C1 segment of cervical spinal cord (tissue), 14 donors: ENCODE data around the gene FBXW12.

Experiments used
- DNase-seq, 14 donors: peaks; one replicate each; lab custom pipeline; 2025; lab: John Stamatoyannopoulos, UW

The FBXW12 gene

DNA sequence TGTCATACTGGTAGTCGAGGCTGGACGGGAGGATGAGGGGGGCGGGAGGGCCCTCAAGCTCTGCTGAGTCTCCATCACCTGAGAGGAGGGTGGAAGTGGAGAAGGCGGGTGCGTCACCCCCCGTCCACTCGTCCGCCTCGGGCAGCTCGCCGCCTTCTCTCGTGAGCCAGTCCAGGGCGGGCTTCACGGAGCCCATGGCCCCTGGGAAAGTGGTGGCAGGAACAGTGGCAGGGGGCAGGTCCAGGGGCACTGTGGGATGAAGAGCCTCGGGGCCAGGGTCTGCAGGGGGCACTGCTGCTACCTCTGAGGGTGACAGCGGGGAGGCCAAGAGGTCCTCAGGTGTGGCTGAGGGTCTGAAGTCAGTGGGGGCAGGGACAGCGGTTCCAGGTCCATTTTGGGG is 47.6 kb downstream of the FBXW12 start:
- DNase-seq: no peak

DNA sequence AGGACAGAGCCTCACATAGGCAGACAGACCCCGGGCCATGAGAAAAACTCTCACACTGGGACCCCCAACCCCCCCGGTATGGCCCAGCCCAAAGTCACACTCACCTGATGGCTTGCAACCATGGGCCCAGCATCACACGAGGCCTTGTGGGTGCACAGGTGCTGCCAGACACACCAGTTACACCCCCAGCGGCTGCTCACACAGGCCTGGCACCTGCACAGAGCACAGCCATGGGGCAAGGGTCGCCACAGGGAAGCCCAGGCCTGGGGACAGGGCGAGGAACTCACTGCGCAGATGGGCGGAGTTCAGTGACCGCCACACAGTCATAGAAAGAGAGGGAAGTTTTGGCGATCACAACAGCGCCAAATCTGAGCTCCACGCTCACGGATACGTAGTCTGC is 48.5 kb downstream of the FBXW12 start:
- no peak for DNase-seq

DNA sequence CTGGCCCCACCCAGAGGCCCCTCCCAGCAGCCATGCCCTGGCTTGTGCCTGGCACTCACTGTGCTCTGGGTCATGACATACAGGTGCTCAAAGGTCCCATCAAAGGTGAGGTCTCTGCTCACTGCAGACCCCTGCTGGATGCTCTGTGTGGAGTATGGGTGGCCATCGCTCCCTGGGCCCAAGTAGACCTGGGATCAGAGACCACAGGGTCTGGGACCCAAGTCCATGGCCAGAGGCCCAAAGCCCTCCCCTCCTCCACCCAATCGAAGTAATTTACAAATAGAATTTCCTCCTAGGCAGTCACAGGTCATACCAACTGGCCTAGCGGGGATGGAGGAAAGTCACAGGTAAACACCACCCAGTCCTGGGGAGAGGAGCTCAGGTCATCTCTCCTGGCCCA is 50.3 kb downstream of the FBXW12 start:
- no peak for DNase-seq

DNA sequence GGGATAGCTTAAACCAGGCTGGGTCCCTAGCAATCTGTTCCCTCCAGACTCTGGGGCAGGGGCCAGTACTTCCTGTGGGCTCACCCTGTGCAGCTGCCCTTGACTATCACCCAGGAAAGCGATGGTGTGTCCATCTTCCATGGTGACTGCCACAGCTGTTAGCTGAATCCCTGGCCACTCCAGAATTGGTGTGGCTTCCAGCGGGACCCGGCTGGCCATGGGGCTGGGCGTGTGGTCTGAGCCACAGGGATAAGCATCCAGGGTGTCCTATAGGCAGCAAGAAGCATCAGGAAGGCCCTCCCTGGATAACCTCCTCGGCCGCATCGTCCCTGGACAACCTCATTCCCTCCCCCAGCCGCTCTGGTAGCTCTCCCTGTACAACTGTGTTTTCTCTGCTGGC is 50.7 kb downstream of the FBXW12 start:
- no peak for DNase-seq

DNA sequence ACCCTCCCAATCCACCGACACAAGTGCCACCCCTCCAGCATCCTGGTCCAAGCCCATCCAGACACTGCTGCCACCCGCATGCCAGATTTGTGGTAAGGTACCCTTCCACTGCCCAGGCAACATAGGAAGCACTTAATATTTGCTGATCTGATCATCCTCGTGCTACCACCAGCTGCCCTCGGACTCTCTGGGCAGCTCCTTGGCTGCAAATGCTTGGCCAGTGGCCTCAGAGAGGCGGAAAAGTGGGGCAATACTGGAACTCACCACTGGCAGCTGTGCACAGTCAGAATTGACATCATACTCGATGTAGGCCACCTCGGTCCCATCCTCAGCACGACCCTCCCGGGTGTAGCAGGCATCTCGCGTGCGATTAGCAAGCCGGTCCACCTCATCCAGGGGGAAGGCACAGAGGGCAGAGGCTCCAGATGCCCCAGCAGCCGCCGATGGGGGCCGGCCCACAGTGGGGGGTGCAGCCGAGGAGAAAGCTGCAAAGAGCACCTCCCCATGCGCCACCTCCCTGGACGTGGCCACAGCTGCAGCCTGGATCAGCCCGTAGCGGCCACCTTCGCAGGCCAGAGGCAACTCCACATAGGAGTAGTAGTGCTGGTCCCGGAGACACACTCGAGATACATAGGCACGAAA is 51.3 kb downstream of the FBXW12 start:
- DNase-seq: peak in 5 of 14 donors; percentile 23 to 71 (median 48)

GRCh38 chr3:48423883-48424695 is 52.1 kb downstream of the FBXW12 start:
- DNase-seq: peak in 5 of 14 donors; percentile 10 to 61 (median 48)

DNA sequence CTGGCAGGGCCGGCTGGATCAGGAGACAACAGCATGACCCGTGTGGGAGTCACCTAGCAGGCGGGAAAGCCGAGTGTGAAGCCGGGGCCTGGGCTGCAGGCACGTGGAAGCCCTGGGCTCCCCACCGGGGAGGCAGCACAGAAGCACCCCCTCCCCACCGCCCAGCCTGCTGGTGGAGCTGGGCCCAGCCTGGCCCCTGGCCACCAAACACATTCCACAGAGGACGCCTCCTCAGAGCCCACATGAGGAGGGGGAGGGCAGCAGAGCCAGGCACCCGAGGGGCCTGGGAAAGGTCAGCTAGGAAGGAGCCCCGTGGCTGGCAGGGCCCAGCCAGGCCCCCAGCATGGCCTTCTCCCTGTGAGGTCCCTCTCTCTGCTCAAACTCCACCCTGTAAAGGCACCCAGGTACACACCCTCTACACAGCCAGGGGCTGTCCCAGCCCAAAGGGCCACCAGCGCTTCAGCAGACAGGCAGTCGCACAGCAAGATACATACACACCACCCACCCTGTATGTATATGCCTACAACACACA is 53.3 kb downstream of the FBXW12 start:
- DNase-seq: peak in 11 of 14 donors; percentile 4 to 70 (median 45)

DNA sequence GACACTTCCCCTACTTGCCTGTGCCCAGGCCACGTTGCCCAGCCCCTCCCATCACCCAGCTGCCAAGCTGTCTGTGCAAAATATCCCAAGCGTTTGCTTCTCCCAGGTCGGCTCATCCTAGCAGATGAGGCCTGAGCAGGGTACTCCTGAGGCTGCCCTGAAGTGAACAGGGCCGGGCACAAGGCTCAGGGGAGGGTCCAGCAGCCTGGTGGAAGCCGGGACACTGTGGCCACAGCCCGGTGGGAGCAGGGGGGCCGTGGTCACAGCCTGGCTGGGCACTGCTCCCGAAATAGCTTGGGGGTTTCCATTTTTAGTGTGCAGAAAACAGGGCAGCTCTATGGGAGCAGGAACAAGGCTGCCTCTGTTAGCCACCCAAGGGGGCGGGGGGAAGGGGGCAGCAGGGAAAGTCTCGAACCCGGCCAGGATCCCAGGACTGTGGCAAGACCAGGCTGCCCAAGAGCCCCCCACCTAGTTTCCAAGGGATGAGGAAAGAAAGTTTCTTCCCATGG is 54.4 kb downstream of the FBXW12 start:
- peak in 13 of 14 donors; percentile 54 to 95 (median 84) for DNase-seq

DNA sequence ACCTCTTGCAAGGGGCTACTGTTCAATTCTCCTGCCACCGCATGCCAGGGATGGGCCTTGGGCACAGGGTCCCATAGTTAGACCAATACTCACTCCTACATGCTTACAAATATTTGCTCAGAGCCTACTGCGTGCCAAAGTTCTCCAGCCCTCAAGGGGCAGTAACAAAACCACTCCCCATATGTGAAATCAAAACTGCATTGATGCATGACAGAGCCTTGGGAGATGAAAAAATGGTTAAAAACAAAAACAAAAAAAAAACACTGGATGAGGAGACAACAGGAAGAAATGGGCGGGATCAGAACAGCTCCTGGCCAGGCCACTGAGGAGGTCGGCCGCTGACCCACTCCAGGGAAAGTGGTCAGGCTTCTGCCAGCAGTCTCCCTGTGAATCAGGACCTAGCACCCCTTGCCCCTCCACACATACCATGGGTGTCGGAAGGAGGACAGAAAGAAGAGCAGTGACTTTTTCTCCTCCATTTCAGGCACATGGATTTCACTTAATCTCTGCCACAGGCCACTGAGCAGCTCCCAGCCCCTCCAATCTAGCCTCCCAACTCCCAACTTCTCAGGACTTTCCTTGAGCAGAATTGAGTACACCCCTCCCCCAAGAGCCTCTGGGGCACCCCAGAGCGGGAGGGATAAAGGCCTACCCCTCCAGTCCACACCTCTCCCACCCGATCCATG is 55.1 kb downstream of the FBXW12 start:
- peak in 10 of 14 donors; percentile 29 to 80 (median 51) for DNase-seq

GRCh38 chr3:48427630-48427962 is 55.6 kb downstream of the FBXW12 start:
- DNase-seq: peak in 6 of 14 donors; percentile 12 to 56 (median 50)

GRCh38 chr3:48428088-48428571 is 56.1 kb downstream of the FBXW12 start:
- DNase-seq: peak in 4 of 14 donors; percentile 34 to 66 (median 42)

GRCh38 chr3:48428572-48429316 is 56.7 kb downstream of the FBXW12 start:
- DNase-seq: peak in 9 of 14 donors; percentile 40 to 84 (median 66)

DNA sequence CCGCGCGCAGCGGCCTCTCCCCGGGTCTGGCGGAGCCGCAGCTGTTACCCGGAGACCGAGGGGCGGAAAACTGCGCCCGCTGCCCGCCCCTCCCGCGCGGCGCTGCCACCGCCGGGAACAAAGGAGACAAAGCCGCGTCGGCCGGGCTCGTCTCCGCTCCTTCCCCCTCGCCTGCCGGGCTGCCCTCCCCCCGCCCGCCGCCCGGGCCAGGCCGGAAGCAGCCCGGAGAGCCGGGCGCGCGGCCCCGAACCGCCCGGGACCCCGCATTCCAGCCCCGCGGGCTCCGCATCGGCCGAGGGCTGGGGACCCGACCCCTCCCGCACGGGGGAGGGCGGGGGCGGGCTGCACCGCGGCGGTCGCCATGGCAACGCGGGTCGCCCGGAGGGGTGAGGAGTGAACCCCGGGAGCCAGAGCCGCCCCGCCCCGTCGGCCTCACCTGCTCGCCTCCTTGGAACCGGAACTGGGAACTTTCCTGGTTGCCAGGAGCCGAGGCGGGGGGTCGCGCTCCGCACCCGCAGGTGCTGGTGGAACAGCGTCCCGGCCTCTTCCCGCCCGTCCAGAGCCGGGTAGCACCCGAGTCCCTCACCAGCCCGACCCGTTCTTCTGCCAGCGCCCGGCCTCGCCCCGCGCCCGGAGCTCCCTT is 57.4 kb downstream of the FBXW12 start:
- DNase-seq: peak in 13 of 14 donors; percentile 43 to 87 (median 69)

- DNase-seq: peak in 4 of 14 donors; percentile 25 to 61 (median 46)
Measured at GRCh38 chr3:48429960-48430707, 58.1 kb downstream of the FBXW12 start, which contains the start of gene PLXNB1. Gene PLXNB1 (minus strand): TSS chr3:48430086. CDS start chr3:48424611, 5,475 bp downstream.

DNA sequence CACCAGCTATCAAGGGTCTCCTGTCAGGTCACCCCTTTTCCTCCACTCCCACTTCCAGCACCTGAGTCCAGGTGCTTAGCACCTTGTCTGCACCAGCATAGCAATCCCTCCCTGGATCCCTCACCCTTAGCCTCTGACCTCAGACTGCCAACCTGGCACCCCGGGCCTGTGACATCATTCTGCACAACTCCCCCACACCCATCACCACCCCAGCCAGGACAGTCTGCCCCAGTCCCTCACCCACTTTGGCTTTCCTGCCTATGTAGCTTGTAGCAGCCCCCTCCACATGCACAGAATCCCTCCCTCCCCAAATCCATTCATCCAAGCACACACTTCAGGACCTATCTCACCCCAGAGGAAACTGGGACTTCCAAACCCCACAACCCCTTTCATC is 58.7 kb downstream of the FBXW12 start:
- no peak for DNase-seq

GRCh38 chr3:48431224-48432029 is 59.4 kb downstream of the FBXW12 start:
- DNase-seq: no peak

DNA sequence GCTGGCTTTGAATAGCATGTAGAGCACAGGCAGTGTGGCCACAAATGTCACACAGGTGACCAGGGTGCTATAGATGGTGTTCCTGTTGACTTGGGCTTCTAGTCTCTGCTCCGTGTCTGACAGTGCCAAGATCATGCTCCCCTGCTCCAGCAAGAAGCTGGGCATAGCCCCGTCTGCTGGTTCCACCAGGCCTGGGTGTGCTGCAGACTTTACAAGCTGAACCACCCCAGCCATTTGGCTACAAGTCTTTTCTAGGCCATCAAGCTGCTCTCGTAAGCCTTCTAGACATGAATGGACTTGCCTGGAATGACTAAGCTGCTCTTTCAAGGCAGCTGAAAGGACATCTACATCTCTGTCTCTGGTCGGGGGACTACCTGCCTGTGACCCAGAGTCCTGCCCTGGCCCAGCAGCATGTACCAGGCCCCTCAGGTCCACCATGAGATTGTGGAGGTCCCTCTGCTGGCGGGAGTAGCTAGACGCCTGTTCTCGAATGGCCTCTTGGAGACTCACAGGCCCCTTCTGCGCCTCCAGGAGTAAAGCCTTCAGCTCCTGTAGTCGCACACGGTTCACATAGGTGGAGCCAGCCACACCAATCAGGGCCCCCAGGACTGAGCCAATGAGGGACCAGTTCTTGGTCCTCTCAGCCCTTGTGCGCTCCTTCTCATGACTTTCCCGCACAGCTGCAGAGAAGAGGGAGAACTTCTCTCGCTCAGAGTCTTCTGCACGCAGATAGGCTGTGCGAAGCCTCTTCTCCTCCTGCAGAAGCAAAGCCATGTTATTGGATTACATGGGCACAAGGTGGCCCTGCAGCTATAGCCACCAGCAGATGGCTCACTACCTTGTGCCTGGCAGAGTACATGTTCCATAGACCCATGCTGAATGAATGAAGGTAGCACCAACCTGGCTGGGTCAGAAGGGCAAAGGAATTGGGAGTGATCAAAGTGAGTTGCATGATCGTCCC is 60.7 kb downstream of the FBXW12 start:
- DNase-seq: no peak
